Measurements from ENCODE around the gene HCFC1R1. TPM values are rescaled to one million over a fixed set of nuclear protein-coding genes. Genes with fewer than 3 reads are reported as not detected.
A peak's percentile ranks its signal among the peaks of the same experiment; 100 is the strongest.

The HCFC1R1 gene
- total RNA-seq, 1 experiment from 2014 or later: 60.0 TPM

GRCh38 chr16:3030222-3031212 lies 6.8 kb upstream of the HCFC1R1 start:
- Histone ChIP-seq H3K27me3 (ENCODE audit: insufficient read depth, low read length) (no peaks in the 10 kb centered on the region), H2AFZ (ENCODE audit: low read depth, low read length, poor library complexity, severe bottlenecking) (no peak overlapping the region), H3K27ac (ENCODE audit: low read depth, low read length) (no peak overlapping the region; the same call in 1 of the 2 replicates), H3K9me2 (ENCODE audit: insufficient read depth) (no peaks in the 10 kb centered on the region), H3K79me2 (ENCODE audit: insufficient read depth, low read length) (0 out of 2 replicates have a peak, but pooled peaks cover 3% of the 10 kb centered on the region), H3K4me3 (replicated peaks in 1 of 2; ENCODE audit: low read depth in 1 of 2, low read length in 2 of 2) (no peak overlapping the region), H3K4me2 (ENCODE audit: low read length) (no peak overlapping the region), H3K9me3 (ENCODE audit: control insufficient read depth in 1 of 2, insufficient read depth in 1 of 2, low read depth in 1 of 2, low read length in 2 of 2) (no peaks in the 10 kb centered on the region), H4K20me1 (ENCODE audit: insufficient read depth) (no peaks in the 10 kb centered on the region), H3K4me1 (ENCODE audit: control insufficient read depth in 1 of 2, insufficient read depth in 2 of 2, low read length in 2 of 2) (peaks cover 4 to 33% of the 10 kb centered on the region in 2 experiments; a peak in 3 of 4 replicates), H3K36me3 (ENCODE audit: control insufficient read depth in 1 of 2, insufficient read depth in 2 of 2, low read length in 2 of 2) (peaks cover 8 to 18% of the 10 kb centered on the region in 2 experiments; a peak in 2 of 4 replicates), H3K9ac (ENCODE audit: low read length) (peak overlapping the region; percentile 38; the same call in 1 of the 2 replicates)
- ChIA-PET RAD21 (ENCODE audit: low non-redundant PET in 1 of 2, low total read pairs in 2 of 2, uncharacterized antibody in 2 of 2, unreplicated experiment in 2 of 2) (no interaction called here), CTCF (interaction anchor here (0.6 to 3.5 kb wide), 7 partner anchors 9 to 102 kb away, joined by 3 to 39 read pairs (median 10); partner anchors contain the start of genes HCFC1R1, MMP25, THOC6 and TNFRSF12A), POLR2A (interaction anchor here (3.0 kb wide), 1 partner anchor 9 kb away, joined by 31 read pairs; the partner anchor contains the start of genes HCFC1R1, THOC6 and TNFRSF12A)
- DNase-seq (ENCODE audit: low read depth, low spot score): no peak
- no peak for ATAC-seq
- no TSS peak for BruUV-seq (replicated peaks)
- intact Hi-C loops (cut with micrococcal nuclease): no loop called here
- no peak for TF ChIP-seq RAD21 (IDR thresholded peaks at IDR 0.05; ENCODE audit: low read depth)
- TF ChIP-seq ZNF274 (IDR thresholded peaks at IDR 0.05; ENCODE audit: low read depth, low read length): no peak
- TF ChIP-seq ATF3 (IDR thresholded peaks at IDR 0.05): no peak
- no peak for TF ChIP-seq ELF1 (IDR thresholded peaks at IDR 0.05; ENCODE audit: borderline replicate concordance, low read depth)
- TF ChIP-seq POLR2A (IDR thresholded peaks at IDR 0.05; ENCODE audit: borderline replicate concordance, extremely low read depth, insufficient read depth, insufficient read length): no peak
- TF ChIP-seq JUND (IDR thresholded peaks at IDR 0.05): no peak
- TF ChIP-seq ZFX (IDR thresholded peaks at IDR 0.05): no peak
- no peak for TF ChIP-seq REST (IDR thresholded peaks at IDR 0.05; ENCODE audit: low read depth)
- TF ChIP-seq SIN3A (IDR thresholded peaks at IDR 0.05; ENCODE audit: low read depth): no peak
- no peak for TF ChIP-seq YY1 (IDR thresholded peaks at IDR 0.05; ENCODE audit: extremely low read depth, insufficient replicate concordance, low read depth, low read length)
- TF ChIP-seq FOSL1 (IDR thresholded peaks at IDR 0.05; ENCODE audit: low read depth): no peak
- no peak for TF ChIP-seq CEBPB (IDR thresholded peaks at IDR 0.05; ENCODE audit: low read depth)
- no peak for TF ChIP-seq EZH2phosphoT487 (IDR thresholded peaks at IDR 0.05; ENCODE audit: borderline replicate concordance)
- TF ChIP-seq CBX3 (IDR thresholded peaks at IDR 0.05; ENCODE audit: low read depth): no peak
- TF ChIP-seq POLR2AphosphoS5 (IDR thresholded peaks at IDR 0.05; ENCODE audit: low read depth, low read length): no peak
- no peak for TF ChIP-seq MAX (IDR thresholded peaks at IDR 0.05)
- TF ChIP-seq SP1 (IDR thresholded peaks at IDR 0.05; ENCODE audit: low read depth): no peak

Data from HCT116 (cell line).